Activated CD4-positive, alpha-beta T cell treated with anti-CD3 and anti-CD28 coated beads, Interleukin-2, amount 10 ng/mL, durations not matched to agents 7 days and 5 days (primary cell): Measurements from ENCODE around the gene TRIML1. TPM values are rescaled to one million over a fixed set of nuclear protein-coding genes. Genes with fewer than 3 reads are reported as not detected.
"Not testable (repeated sequence)": the region's sequence is repeated elsewhere in the genome, so short reads cannot be mapped to it uniquely, and the experiment has no call there.

Source experiments
- CTCF ChIA-PET: fragments of 350-600 bp; sonication (Branson Sonifier 250); formaldehyde crosslinking; loops from one replicate; lab custom pipeline; 2021; ENCODE audit warnings: antibody characterized with exemption; lab: Charles Lee
- POLR2A ChIA-PET: fragments of 350-600 bp; sonication (Branson Sonifier 250); formaldehyde crosslinking; loops from one replicate; lab custom pipeline; 2021; ENCODE audit warnings: antibody characterized with exemption; lab: Charles Lee
- DNase-seq: peaks from one replicate; pipeline ENCODE4 v3.0.0-alpha.2; 2020
- H3K27ac Mint-ChIP-seq: one replicate; pipeline ENCODE4 v1.8.0; 2021; ENCODE audit warnings: mild to moderate bottlenecking, moderate library complexity, mixed read lengths
- H3K27me3 Mint-ChIP-seq: one replicate; pipeline ENCODE4 v1.8.0; 2021; ENCODE audit warnings: mixed read lengths
- H3K36me3 Mint-ChIP-seq: one replicate; pipeline ENCODE4 v1.8.0; 2021; ENCODE audit warnings: low read depth, mixed read lengths
- H3K4me1 Mint-ChIP-seq: one replicate; pipeline ENCODE4 v1.8.0; 2021; ENCODE audit warnings: mixed read lengths
- H3K4me3 Mint-ChIP-seq: one replicate; pipeline ENCODE4 v1.8.0; 2021; ENCODE audit warnings: mild to moderate bottlenecking, moderate library complexity, mixed read lengths
- H3K9me3 Mint-ChIP-seq: one replicate; pipeline ENCODE4 v1.8.0; 2021; ENCODE audit warnings: mixed read lengths
- total RNA-seq, 2 experiments: library from RNA; stranded (reverse); gene quantifications; one replicate each; pipeline ENCODE4 v1.2.3, GENCODE V29; 2021

TRIML1 gene
- total RNA-seq, 2 experiments from 2014 or later, result not detected

GRCh38 chr4:188127214-188127874, 11.9 kb upstream of the TRIML1 start:
- no peaks in the 10 kb centered on the region for H3K4me1 Mint-ChIP-seq
- no peak for DNase-seq
- no peaks in the 10 kb centered on the region for H3K27me3 Mint-ChIP-seq
- ChIA-PET POLR2A (no interaction called here), CTCF (no interaction called here)
- H3K36me3 Mint-ChIP-seq, result no peaks in the 10 kb centered on the region
- peaks cover 12% of the 10 kb centered on the region for H3K9me3 Mint-ChIP-seq
- peak overlapping the region; percentile 13 for H3K27ac Mint-ChIP-seq
- H3K4me3 Mint-ChIP-seq, result no peak overlapping the region

GRCh38 chr4:188130355-188130754, 8.9 kb upstream of the TRIML1 start:
- CTCF ChIA-PET, result no interaction called here
- POLR2A ChIA-PET, result no interaction called here
- no peak for DNase-seq
- no peaks in the 10 kb centered on the region for H3K36me3 Mint-ChIP-seq
- no peak overlapping the region for H3K27ac Mint-ChIP-seq
- peaks cover 6% of the 10 kb centered on the region for H3K9me3 Mint-ChIP-seq
- H3K27me3 Mint-ChIP-seq, result no peaks in the 10 kb centered on the region
- no peak overlapping the region for H3K4me3 Mint-ChIP-seq
- no peaks in the 10 kb centered on the region for H3K4me1 Mint-ChIP-seq

- H3K27me3 Mint-ChIP-seq, result no peaks in the 10 kb centered on the region
- CTCF ChIA-PET, result no interaction called here
- no peak for DNase-seq
- H3K36me3 Mint-ChIP-seq, result no peaks in the 10 kb centered on the region
- H3K4me3 Mint-ChIP-seq, result no peak overlapping the region
- H3K9me3 Mint-ChIP-seq, result peaks cover 6% of the 10 kb centered on the region
- H3K27ac Mint-ChIP-seq, result no peak overlapping the region
- POLR2A ChIA-PET, result no interaction called here
- no peaks in the 10 kb centered on the region for H3K4me1 Mint-ChIP-seq
These were observed 7.0 kb upstream of the TRIML1 start for GRCh38 chr4:188132232-188132631.

- Mint-ChIP-seq H3K9me3 (peaks cover 5% of the 10 kb centered on the region), H3K27me3 (no peaks in the 10 kb centered on the region), H3K36me3 (no peaks in the 10 kb centered on the region), H3K27ac (no peak overlapping the region), H3K4me3 (no peak overlapping the region), H3K4me1 (no peaks in the 10 kb centered on the region)
- DNase-seq, result no peak
- CTCF ChIA-PET, result no interaction called here
- POLR2A ChIA-PET, result no interaction called here
These were observed 1.0 kb upstream of the TRIML1 start for GRCh38 chr4:188138227-188138626.

GRCh38 chr4:188139671-188140070, 430 bp downstream of the TRIML1 start:
- Mint-ChIP-seq H3K36me3 (no peaks in the 10 kb centered on the region), H3K27me3 (no peaks in the 10 kb centered on the region), H3K27ac (no peak overlapping the region), H3K4me3 (no peak overlapping the region), H3K4me1 (no peaks in the 10 kb centered on the region), H3K9me3 (peaks cover 4% of the 10 kb centered on the region)
- CTCF ChIA-PET, result no interaction called here
- DNase-seq, result no peak
- POLR2A ChIA-PET, result no interaction called here

DNA sequence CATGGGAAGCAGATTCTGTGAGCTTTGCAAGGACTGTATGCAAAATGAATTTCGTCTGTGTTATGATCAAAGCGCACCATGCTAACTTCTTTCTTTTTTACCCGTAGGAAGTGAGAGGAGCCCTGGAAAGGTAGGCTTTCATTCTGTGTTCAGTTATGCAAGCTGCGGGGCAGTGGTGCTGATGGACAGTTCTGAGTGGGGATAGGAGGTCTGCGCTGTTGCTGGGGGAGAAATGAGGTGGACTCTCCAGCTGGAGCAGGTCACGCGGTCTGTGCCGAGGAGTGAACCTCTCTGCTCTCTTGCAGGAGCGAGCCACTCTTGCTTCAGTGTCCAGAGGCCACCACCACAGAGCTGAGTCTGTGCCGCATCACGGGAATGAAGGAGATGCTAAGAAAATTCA, 4.5 kb downstream of the TRIML1 start:
- Mint-ChIP-seq H3K27ac (no peak overlapping the region), H3K36me3 (no peaks in the 10 kb centered on the region), H3K4me3 (no peak overlapping the region), H3K4me1 (no peaks in the 10 kb centered on the region), H3K9me3 (peaks cover 12% of the 10 kb centered on the region), H3K27me3 (no peaks in the 10 kb centered on the region)
- CTCF ChIA-PET, result no interaction called here
- no peak for DNase-seq
- POLR2A ChIA-PET, result no interaction called here

GRCh38 chr4:188145601-188146000, 6.4 kb downstream of the TRIML1 start:
- DNase-seq, result no peak
- no peaks in the 10 kb centered on the region for H3K36me3 Mint-ChIP-seq
- ChIA-PET POLR2A (no interaction called here), CTCF (no interaction called here)
- H3K4me1 Mint-ChIP-seq, result no peaks in the 10 kb centered on the region
- H3K4me3 Mint-ChIP-seq, result no peak overlapping the region
- H3K27me3 Mint-ChIP-seq, result no peaks in the 10 kb centered on the region
- H3K9me3 Mint-ChIP-seq, result peaks cover 11% of the 10 kb centered on the region
- no peak overlapping the region for H3K27ac Mint-ChIP-seq

- Mint-ChIP-seq H3K9me3 (peaks cover 9% of the 10 kb centered on the region), H3K27me3 (no peaks in the 10 kb centered on the region), H3K4me1 (no peaks in the 10 kb centered on the region), H3K4me3 (no peak overlapping the region), H3K27ac (no peak overlapping the region), H3K36me3 (no peaks in the 10 kb centered on the region)
- ChIA-PET POLR2A (no interaction called here), CTCF (no interaction called here)
- no peak for DNase-seq
These were observed 7.4 kb downstream of the TRIML1 start for GRCh38 chr4:188146618-188147017.

GRCh38 chr4:188147176-188147575, 7.9 kb downstream of the TRIML1 start:
- H3K9me3 Mint-ChIP-seq, result peaks cover 9% of the 10 kb centered on the region

DNA sequence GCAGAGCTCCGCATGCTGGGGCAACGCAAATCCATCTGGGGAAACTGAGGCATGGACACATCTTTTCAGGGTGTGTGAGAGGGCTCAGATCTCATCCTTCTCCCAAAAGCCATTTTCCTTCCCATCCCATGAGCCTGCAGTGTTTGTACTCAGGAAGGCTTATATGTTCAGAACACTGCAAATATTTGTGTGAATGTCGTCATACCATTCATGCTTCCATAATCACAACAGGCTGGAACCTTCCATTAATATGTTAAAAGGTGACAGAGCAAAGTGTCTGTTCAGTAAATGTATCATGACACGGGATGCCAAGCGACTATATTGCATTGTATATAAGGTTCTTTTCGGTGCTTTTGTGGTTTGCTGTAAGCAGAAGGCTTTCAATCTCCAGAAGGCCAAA, 8.5 kb downstream of the TRIML1 start:
- CTCF ChIA-PET, result no interaction called here
- H3K9me3 Mint-ChIP-seq, result peaks cover 9% of the 10 kb centered on the region
- DNase-seq, result no peak
- no peak overlapping the region for H3K4me3 Mint-ChIP-seq
- H3K27me3 Mint-ChIP-seq, result no peaks in the 10 kb centered on the region
- H3K4me1 Mint-ChIP-seq, result no peaks in the 10 kb centered on the region
- H3K36me3 Mint-ChIP-seq, result no peaks in the 10 kb centered on the region
- POLR2A ChIA-PET, result no interaction called here
- H3K27ac Mint-ChIP-seq, result no peak overlapping the region

More at GRCh38 chr4:188147176-188147575, 7.9 kb downstream of the TRIML1 start:
- Mint-ChIP-seq H3K4me3 (no peak overlapping the region), H3K36me3 (no peaks in the 10 kb centered on the region), H3K27ac (no peak overlapping the region), H3K27me3 (no peaks in the 10 kb centered on the region), H3K4me1 (no peaks in the 10 kb centered on the region)
- no peak for DNase-seq
- ChIA-PET CTCF (no interaction called here), POLR2A (no interaction called here)

DNA sequence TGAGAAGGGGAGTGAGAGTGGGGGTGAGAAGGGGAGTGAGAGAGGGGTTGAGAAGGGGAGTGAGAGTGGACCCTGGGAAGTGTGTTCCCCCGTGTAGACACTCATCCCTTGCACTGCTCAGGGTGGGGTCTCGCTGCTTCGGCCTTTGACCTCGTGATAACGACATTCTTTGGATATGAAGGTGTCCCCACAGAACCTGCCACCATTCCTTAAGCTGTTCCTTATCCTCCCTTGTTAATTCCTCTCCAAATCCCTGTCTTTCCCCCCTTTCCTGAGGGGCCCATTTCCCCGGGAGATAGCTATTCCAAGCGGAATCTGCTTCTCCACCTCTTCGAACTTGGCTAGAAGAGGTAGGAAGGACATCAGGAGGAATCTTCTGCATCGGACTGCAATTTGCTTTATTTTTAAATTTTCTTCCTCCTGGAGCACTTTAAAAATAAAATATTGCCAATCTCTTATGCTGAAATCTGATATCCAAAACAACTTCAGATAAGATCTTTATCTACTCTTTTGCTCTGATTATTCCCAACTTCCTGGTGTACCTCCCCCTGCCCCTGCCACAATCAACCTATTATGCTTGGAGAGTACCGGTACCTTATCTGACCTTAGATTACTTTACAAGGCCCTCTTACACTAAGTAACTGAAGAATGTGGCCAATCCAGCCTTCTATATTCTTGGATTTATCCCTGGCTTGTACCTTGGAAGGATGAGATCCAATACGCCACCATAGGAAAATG, 15.6 kb downstream of the TRIML1 start:
- POLR2A ChIA-PET, result no interaction called here
- H3K9me3 Mint-ChIP-seq, result peaks cover 5% of the 10 kb centered on the region
- H3K27me3 Mint-ChIP-seq, result no peaks in the 10 kb centered on the region
- H3K4me3 Mint-ChIP-seq, result no peak overlapping the region
- no peaks in the 10 kb centered on the region for H3K36me3 Mint-ChIP-seq
- H3K4me1 Mint-ChIP-seq, result no peaks in the 10 kb centered on the region
- CTCF ChIA-PET, result no interaction called here
- no peak overlapping the region for H3K27ac Mint-ChIP-seq
- DNase-seq, result no peak

GRCh38 chr4:188158336-188158735, 19.1 kb downstream of the TRIML1 start:
- POLR2A ChIA-PET, result no interaction called here
- H3K4me3 Mint-ChIP-seq, result no peak overlapping the region
- no peaks in the 10 kb centered on the region for H3K4me1 Mint-ChIP-seq
- no peaks in the 10 kb centered on the region for H3K27me3 Mint-ChIP-seq
- no peak for DNase-seq
- no peaks in the 10 kb centered on the region for H3K36me3 Mint-ChIP-seq
- no peak overlapping the region for H3K27ac Mint-ChIP-seq
- CTCF ChIA-PET, result no interaction called here
- H3K9me3 Mint-ChIP-seq, result peaks cover 13% of the 10 kb centered on the region

DNA sequence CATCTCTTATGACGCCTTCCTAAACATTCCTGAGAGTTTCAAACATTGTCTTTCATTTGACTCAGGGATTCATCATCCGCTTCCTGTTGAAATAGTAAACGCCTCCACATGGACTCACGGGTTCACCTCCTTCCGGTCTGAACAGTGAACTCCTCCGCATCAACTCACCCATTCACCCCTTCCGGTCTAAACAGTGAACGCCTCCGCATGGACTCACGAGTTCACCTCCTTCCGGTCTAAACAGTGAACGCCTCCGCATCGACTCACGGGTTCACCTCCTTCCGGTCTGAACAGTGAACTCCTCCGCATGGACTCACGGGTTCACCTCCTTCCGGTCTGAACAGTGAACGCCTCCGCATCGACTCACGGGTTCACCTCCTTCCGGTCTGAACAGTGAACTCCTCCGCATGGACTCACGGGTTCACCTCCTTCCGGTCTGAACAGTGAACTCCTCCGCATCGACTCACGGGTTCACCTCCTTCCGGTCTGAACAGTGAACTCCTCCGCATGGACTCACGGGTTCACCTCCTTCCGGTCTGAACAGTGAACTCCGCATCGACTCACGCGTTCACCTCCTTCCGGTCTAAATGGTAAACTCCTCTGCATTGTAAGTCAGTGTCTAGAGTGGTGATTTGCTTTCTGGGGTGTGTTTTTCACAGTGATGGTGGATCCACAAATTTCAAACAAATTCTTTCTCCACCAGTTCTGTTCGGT, 20.4 kb downstream of the TRIML1 start:
- CTCF ChIA-PET, POLR2A ChIA-PET, H3K4me3 Mint-ChIP-seq: not testable (repeated sequence)

More for the DNA sequence above, 20.4 kb downstream of the TRIML1 start:
- not testable (repeated sequence) for H3K27me3 Mint-ChIP-seq, DNase-seq, H3K36me3 Mint-ChIP-seq, H3K4me1 Mint-ChIP-seq, H3K27ac Mint-ChIP-seq
- peaks cover 13% of the 10 kb centered on the region for H3K9me3 Mint-ChIP-seq
